HEK293T (cell line): ENCODE measurements around the gene CYP4B1.

Experiments used
- SUZ12 ChIP-seq: fragments of 450-650 bp; IDR thresholded peaks from 2 replicates; pipeline ENCODE4 v1.6.1; 2016; ENCODE audit warnings: mild to moderate bottlenecking
- TARDBP ChIP-seq: fragments of 450-650 bp; IDR thresholded peaks from 2 replicates; pipeline ENCODE4 v1.6.1; 2016
- ZNF384 ChIP-seq: fragments of 450-650 bp; IDR thresholded peaks from 2 replicates; pipeline ENCODE4 v1.6.1; 2016

GRCh38 chr1:46820560-46821060, 21.8 kb downstream of the CYP4B1 start:
- TF ChIP-seq TARDBP, result no peak
- no peak for TF ChIP-seq ZNF384
- TF ChIP-seq SUZ12, result no peak
